Glutamatergic neuron (in vitro differentiated cells): ENCODE results near the gene MPND. TPM values are rescaled to one million over a fixed set of nuclear protein-coding genes. Genes with fewer than 3 reads are reported as not detected.

Source experiments
- DNase-seq: peaks from one replicate; pipeline ENCODE4 v3.0.0; 2022
- H3K27ac Mint-ChIP-seq: one replicate; pipeline ENCODE4 v1.8.0; 2020; ENCODE audit warnings: mild to moderate bottlenecking, mixed read lengths, inconsistent platforms; ENCODE audit not compliant: unreplicated experiment
- H3K27me3 Mint-ChIP-seq: one replicate; pipeline ENCODE4 v1.8.0; 2020; ENCODE audit warnings: mild to moderate bottlenecking, moderate library complexity, mixed read lengths, inconsistent platforms; ENCODE audit not compliant: unreplicated experiment
- H3K36me3 Mint-ChIP-seq: one replicate; pipeline ENCODE4 v1.8.0; 2020; ENCODE audit warnings: mild to moderate bottlenecking, mixed read lengths, inconsistent platforms; ENCODE audit not compliant: unreplicated experiment
- H3K4me1 Mint-ChIP-seq: one replicate; pipeline ENCODE4 v1.8.0; 2020; ENCODE audit warnings: mild to moderate bottlenecking, low read depth, mixed read lengths, inconsistent platforms; ENCODE audit not compliant: unreplicated experiment
- H3K4me3 Mint-ChIP-seq: one replicate; pipeline ENCODE4 v1.8.0; 2020; ENCODE audit warnings: mild to moderate bottlenecking, mixed read lengths, inconsistent platforms; ENCODE audit not compliant: unreplicated experiment
- H3K9me3 Mint-ChIP-seq: one replicate; pipeline ENCODE4 v1.8.0; 2020; ENCODE audit warnings: mild to moderate bottlenecking, moderate library complexity, mixed read lengths, inconsistent platforms; ENCODE audit not compliant: unreplicated experiment
- total RNA-seq: library from RNA; stranded (reverse); fragmentation: NEBNext Ultra II Directional; extraction: Animal tissue kit (Norgen Biotek cat#: 25700); gene quantifications from one replicate; pipeline ENCODE4 v1.2.1, GENCODE V29; 2021; ENCODE audit not compliant: unreplicated experiment
- TF ChIP-seq, protein P1 (sequence below): fragments of 200-600 bp; sonication (generic); IDR thresholded peaks from one replicate; pipeline ENCODE4 v1.5.0; 2021; ENCODE audit not compliant: partially characterized antibody, unreplicated experiment

The MPND gene
- total RNA-seq, 1 donor from 2014 or later: 56.7 TPM

DNA sequence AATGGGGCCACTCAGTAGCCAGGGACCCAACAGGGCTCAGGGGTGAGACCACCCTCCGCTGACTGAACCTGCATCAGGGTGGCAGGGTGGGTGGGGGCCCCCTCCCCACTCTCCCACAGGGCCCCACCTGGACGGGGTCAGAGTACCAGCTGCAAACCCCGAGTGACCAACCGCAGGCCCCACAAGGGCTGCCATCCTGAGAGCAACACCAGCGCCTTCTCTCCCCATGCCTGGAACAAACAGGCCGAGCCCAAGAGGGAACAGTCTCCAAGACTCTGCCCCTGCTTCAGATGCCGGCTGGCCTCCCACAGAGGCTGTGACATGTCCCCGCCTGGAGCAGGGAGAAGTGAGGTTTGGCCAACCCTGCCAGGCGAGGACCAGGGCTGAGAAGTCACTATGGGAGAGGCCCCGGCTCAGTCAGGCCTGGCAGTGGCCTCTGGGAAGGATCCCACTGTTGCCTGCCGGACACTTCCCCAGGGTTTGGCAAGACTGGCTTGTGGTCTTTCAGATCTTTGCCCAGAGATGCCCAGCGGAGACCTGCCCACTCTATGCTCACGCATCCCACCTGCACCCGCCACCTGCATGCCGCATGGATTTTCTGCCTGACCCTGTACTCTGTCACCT, 27.2 kb downstream of the MPND start:
- peaks cover 30% of the 10 kb centered on the region for H3K27me3 Mint-ChIP-seq
- no peak for DNase-seq
- H3K27ac Mint-ChIP-seq: no peak overlapping the region
- peaks cover 13% of the 10 kb centered on the region for H3K9me3 Mint-ChIP-seq
- no peak overlapping the region for H3K4me3 Mint-ChIP-seq
- TF ChIP-seq, protein P1, sequence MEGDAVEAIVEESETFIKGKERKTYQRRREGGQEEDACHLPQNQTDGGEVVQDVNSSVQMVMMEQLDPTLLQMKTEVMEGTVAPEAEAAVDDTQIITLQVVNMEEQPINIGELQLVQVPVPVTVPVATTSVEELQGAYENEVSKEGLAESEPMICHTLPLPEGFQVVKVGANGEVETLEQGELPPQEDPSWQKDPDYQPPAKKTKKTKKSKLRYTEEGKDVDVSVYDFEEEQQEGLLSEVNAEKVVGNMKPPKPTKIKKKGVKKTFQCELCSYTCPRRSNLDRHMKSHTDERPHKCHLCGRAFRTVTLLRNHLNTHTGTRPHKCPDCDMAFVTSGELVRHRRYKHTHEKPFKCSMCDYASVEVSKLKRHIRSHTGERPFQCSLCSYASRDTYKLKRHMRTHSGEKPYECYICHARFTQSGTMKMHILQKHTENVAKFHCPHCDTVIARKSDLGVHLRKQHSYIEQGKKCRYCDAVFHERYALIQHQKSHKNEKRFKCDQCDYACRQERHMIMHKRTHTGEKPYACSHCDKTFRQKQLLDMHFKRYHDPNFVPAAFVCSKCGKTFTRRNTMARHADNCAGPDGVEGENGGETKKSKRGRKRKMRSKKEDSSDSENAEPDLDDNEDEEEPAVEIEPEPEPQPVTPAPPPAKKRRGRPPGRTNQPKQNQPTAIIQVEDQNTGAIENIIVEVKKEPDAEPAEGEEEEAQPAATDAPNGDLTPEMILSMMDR: no peak
- H3K4me1 Mint-ChIP-seq: peaks cover 22% of the 10 kb centered on the region
- H3K36me3 Mint-ChIP-seq: no peaks in the 10 kb centered on the region

DNA sequence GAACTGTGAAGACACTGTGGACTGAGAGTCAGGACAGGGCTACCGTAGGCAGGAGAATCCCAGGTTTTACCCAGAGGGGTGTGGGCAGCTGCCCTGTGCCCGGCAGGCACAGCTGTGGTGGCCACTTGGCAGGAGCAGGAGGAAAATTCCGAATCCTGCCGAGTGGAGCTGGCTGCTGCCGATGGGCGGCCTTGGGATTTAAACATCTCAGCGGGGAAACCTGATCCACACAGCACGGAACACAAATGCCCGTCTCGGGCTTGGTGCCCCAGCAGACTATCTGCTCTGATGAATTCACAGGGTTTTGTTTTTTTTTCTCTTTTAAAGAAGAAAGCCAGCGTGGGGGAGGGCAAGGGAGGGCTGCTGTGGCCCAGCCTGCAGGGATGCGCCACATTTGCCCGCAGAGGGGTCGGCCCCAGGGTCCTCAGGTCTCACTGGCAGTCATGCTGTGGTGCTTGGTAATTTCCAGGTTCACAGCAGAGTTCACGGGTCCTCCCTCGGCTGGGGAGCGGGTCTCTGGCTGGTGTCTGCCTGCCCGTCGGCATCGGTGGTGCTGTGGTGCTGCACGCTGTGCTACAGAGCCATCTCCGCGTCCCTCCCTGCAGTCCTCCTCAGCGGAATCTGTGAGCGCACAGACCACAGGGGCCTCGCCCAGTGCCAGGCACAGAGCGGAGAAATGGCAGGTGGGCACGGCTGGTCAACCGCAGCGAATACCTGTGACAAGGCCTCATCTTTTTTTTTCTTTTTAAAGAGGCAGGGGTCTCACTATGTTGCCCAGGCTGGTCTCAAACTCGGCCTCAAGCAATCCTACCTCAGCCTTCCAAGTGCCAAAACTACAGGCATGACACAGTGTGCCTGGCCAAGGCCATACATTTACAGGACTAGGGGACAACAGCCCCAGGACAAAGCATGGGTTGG, 28.1 kb downstream of the MPND start:
- no peak overlapping the region for H3K27ac Mint-ChIP-seq
- no peak for DNase-seq
- no peaks in the 10 kb centered on the region for H3K36me3 Mint-ChIP-seq
- H3K4me1 Mint-ChIP-seq: peaks cover 31% of the 10 kb centered on the region
- H3K9me3 Mint-ChIP-seq: peaks cover 10% of the 10 kb centered on the region
- H3K4me3 Mint-ChIP-seq: no peak overlapping the region
- TF ChIP-seq, protein P1: no peak
- peaks cover 26% of the 10 kb centered on the region for H3K27me3 Mint-ChIP-seq

DNA sequence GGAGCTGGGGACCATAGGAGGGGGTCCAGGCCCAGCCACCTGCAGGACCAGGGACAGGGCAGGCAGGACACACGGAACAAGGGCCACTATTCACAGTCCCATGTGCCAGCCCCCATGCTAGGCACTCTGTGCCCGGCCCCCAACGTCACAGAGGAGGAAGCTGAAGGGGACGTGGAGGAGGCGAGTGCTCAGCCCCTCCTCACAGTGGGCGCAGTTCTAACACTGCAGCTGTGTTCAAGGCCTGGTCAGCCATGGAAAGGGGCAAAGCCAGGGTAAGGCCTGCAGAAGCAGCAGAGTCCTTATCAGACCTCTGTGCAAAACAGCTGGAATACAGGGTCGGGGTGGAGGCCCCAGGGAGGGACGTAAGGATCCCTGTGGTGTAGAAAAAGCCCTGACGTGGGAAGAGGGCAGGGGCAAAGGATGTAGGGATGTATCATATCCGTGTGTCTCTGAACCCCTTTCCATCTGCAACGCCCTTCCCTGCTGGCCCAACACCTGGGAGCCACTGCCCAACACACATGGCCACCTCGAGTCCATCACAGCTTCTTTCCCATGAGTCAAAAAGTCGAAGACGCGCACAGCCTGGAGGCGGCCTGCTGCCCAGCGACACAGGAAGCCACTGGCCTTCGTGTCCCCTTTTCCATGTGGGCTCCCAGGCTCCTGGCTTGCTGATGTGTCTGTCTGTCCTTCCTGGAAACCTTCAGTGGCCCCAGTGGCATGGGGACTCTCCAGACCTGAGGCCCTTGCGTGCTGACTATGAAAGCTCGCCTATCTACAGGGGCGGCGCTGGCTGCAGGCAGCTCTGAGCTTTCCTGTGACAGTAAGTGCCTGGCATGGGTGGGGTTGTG, 29.0 kb downstream of the MPND start:
- TF ChIP-seq, protein P1: no peak
- no peak overlapping the region for H3K27ac Mint-ChIP-seq
- no peak overlapping the region for H3K4me3 Mint-ChIP-seq
- H3K9me3 Mint-ChIP-seq: peaks cover 8% of the 10 kb centered on the region
- DNase-seq: no peak
- H3K27me3 Mint-ChIP-seq: peaks cover 23% of the 10 kb centered on the region
- peaks cover 35% of the 10 kb centered on the region for H3K4me1 Mint-ChIP-seq
- H3K36me3 Mint-ChIP-seq: no peaks in the 10 kb centered on the region

DNA sequence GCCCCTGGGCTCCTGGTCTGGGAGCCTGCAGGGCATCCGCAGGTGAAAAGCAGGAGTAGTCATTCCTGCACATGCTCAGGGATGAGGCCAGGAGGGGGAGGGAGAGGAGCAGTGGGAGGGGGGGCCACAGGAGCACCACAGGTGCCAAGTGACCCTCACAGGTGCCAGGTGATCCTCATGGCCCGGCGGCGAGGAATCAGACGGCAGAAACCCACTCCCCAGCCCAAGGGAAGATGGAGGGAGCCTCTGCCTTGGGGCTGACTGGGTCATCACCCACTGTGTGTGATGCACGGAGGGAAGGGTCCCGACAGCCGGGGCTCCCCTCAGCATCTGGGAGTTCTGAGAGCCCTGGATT, 29.6 kb downstream of the MPND start:
- no peak overlapping the region for H3K27ac Mint-ChIP-seq
- no peak overlapping the region for H3K4me3 Mint-ChIP-seq
- peaks cover 21% of the 10 kb centered on the region for H3K27me3 Mint-ChIP-seq
- no peak for DNase-seq
- no peaks in the 10 kb centered on the region for H3K36me3 Mint-ChIP-seq
- TF ChIP-seq, protein P1: no peak
- H3K4me1 Mint-ChIP-seq: peaks cover 30% of the 10 kb centered on the region
- peaks cover 5% of the 10 kb centered on the region for H3K9me3 Mint-ChIP-seq
